Small intestine (tissue), 7 donors: ENCODE data around the gene GAK. TPM values are rescaled to one million over a fixed set of nuclear protein-coding genes. Genes with fewer than 3 reads are reported as not detected.

Experiments
- DNase-seq, 2 donors: peaks; one replicate each; pipeline versions ENCODE4 v3.0.0 to v3.0.0-alpha.2; 2013
- FAIRE-seq: peaks from 2 replicates; lab custom pipeline; 2012; peaks lifted over from hg19 to GRCh38; lab: Jason Lieb, UNC
- H3K27ac ChIP-seq, 3 donors: one replicate each; pipeline ENCODE4 v1.5.1; 2013; ENCODE audit warnings: low read length in 2 of 3, mild to moderate bottlenecking in 2 of 3, control low read depth in 1 of 3, inconsistent platforms in 1 of 3, low read depth in 1 of 3, moderate library complexity in 1 of 3
- H3K27me3 ChIP-seq, 3 donors: one replicate each; pipeline ENCODE4 v1.6.1; 2013; ENCODE audit warnings: low read length in 3 of 3, inconsistent platforms in 1 of 3; ENCODE audit not compliant: control insufficient read depth in 3 of 3, insufficient read depth in 3 of 3
- H3K36me3 ChIP-seq, 3 donors: one replicate each; pipeline ENCODE4 v1.6.1; 2013; ENCODE audit warnings: low read length in 3 of 3, inconsistent platforms in 1 of 3, low read depth in 1 of 3, mild to moderate bottlenecking in 1 of 3, moderate library complexity in 1 of 3; ENCODE audit not compliant: control insufficient read depth in 3 of 3, insufficient read depth in 2 of 3
- H3K4me1 ChIP-seq, 3 donors: one replicate each; pipeline ENCODE4 v1.6.1; 2013; ENCODE audit warnings: low read length in 2 of 3, inconsistent platforms in 1 of 3, low read depth in 1 of 3, mild to moderate bottlenecking in 1 of 3, moderate library complexity in 1 of 3; ENCODE audit not compliant: control insufficient read depth in 3 of 3, insufficient read depth in 2 of 3
- H3K4me3 ChIP-seq, 3 donors: one replicate each; pipeline ENCODE4 v1.5.1; 2013; ENCODE audit warnings: low read length in 3 of 3, control low read depth in 1 of 3, inconsistent platforms in 1 of 3, low read depth in 1 of 3, mild to moderate bottlenecking in 1 of 3, moderate library complexity in 1 of 3
- H3K9me3 ChIP-seq, 2 donors: one replicate each; pipeline ENCODE4 v1.6.1; 2013; ENCODE audit warnings: low read depth in 1 of 2, low read length in 1 of 2; ENCODE audit not compliant: control insufficient read depth in 2 of 2, insufficient read depth in 1 of 2
- WGBS, 3 donors: extraction: QIAGEN DNeasy Blood & Tissue Kit; methylation state at CpG; one replicate each; pipeline ENCODE4 v1.1.7; 2013; 5-methylcytosine and 5-hydroxymethylcytosine counted together
- polyA plus RNA-seq, 4 donors: library from polyadenylated mRNA; stranded (reverse) in 3 of 4; unstranded in 1 of 4; fragments of 200-250 nt in 3 of 4; fragments of 120-200 nt in 1 of 4; gene quantifications; one replicate each; pipeline versions ENCODE4 v1.2.1 to v1.2.3, GENCODE V29; 2013
- donor health status: healthy with polysubstance abuse.
- donor health status: control.
- donor health status: control.
- donor health status: Bipolar disorder and iron deficiency.
- donor health status: healthy.

The GAK gene
- polyA plus RNA-seq, 4 donors: 98.4 to 463 (median 230) TPM

DNA sequence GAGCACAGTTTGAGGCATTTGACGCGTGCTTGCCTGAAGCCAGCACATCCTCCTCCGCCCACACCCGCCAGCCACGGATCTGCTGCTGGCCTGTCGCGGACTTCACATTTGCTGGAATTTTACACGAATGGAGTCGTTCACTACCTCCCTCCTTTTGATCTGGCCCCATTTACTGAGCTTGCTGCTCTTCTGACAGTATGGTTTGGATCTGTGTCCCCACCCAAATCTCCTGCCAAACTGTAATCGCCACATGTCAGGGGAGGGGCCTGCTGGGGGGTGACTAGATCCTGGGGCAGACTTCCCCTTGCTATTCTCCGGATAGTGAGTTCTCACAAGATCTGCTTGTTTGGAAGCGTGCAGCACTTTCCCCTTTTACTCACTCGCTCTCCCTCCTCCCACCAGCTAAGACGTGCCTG, 86.3 kb downstream of the GAK start:
- Histone ChIP-seq H3K4me1 (no peaks in the 10 kb centered on the region), H3K27ac (no peak overlapping the region), H3K9me3 (peaks cover 0 to 5% of the 10 kb centered on the region in 2 donors), H3K4me3 (no peak overlapping the region), H3K27me3 (no peaks in the 10 kb centered on the region), H3K36me3 (peaks cover 9 to 50% (median 15%) of the 10 kb centered on the region in 3 donors)
- 81 to 87% (median 82%) methylated on average over 12 to 14 of the region's 14 CpGs for WGBS, 3 donors
- no peak for FAIRE-seq
- no peak for DNase-seq

DNA sequence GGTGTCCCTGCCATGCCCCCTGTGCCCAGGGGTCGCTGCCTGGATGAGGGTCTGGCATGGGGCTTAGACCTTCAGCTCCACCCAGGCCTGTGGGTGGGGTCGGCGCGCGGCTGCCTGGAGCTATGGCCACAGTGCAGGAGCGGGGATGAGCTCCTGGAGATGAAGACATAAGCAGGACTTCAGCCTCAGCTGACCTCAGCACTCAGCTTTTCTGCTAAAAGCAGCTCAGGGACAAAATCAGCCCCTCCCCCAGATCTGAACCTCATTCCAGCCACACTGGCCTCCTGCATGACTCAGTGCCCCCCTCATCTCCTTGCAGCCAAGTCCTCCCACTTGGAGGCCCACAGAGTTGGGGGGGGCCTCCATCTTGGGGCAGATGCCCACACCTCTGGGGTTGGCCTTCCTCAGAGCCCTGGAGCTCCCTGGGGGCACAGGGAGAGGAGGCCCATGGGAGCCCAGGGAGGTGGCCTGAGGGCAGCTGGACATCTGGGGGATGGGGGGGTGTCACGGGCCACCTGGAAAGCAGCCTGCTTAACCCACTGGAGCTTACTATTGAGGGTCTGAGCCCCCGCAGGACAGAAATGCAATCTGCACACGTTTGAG, 86.8 kb downstream of the GAK start:
- Histone ChIP-seq H3K4me1 (no peaks in the 10 kb centered on the region), H3K27ac (no peak overlapping the region), H3K4me3 (no peak overlapping the region), H3K27me3 (no peaks in the 10 kb centered on the region), H3K9me3 (peaks cover 0 to 5% of the 10 kb centered on the region in 2 donors), H3K36me3 (peaks cover 4 to 45% (median 15%) of the 10 kb centered on the region in 3 donors)
- WGBS, 3 donors: 82 to 87% (median 85%) methylated on average over 9 of the region's 9 CpGs
- FAIRE-seq (no peak), DNase-seq (no peak)

DNA sequence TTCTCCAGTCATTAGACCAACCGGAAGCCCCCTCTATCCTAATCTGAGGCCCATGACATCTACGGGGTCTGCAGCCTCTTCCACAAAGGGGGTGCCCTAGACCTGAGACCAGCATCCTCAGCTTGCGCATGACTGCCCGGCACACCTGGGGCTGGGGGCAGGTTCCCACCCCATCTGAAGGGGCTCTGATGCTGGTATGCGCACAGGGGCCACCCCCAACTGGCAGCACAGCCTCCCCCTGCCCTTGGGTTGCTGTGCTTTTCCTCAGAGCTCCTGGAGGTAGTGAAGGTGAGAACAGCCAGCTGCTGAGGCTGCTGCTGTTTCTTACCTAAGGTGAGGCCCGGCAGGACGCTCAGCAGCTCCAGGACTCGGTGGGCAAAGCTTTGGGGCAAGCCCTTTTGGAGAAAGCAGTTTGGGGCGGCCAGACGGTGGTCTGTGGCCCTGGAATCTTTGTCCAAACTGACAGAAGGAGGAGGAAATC, 87.3 kb downstream of the GAK start:
- Histone ChIP-seq H3K27me3 (no peaks in the 10 kb centered on the region), H3K4me1 (no peaks in the 10 kb centered on the region), H3K4me3 (no peak overlapping the region), H3K27ac (no peak overlapping the region), H3K36me3 (peaks cover 3 to 39% (median 14%) of the 10 kb centered on the region in 3 donors), H3K9me3 (peaks cover 0 to 5% of the 10 kb centered on the region in 2 donors)
- no peak for DNase-seq
- FAIRE-seq: no peak
- 94 to 98% (median 95%) methylated on average over 10 of the region's 10 CpGs for WGBS, 3 donors

DNA sequence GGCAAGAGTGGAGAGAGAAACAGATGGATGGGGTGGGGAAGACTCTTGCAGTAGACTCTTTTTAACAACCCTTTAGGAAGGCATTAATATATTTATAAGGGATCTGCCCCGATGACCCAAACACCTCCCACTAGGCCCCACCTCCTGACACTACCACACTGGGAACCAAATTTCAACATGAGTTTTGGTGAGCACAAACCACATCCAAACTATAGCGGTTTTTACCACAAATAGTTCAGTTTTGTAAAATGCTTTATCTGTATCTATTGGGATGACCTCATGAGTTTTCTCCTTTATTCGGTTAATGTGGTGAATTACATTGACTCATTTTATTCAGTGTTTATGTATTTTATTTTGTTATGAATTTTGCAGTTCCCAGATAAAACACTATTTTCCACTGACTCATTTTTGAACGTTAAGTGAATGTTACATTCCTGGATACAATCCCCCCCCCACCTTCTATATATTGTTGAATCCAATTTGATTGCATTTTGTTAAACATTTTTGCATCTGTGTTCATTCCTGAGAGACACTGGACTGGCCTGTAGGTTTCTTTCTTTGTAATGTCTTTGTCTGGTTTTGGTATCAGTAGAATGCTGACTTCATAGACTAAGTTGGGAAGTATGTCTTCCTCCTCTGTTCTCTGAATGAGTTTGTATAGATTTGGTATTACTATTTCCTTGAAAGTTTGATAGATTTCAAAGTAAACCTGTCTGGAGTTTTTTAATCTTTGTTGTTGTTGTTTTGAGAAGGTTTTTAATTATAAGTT, 92.3 kb downstream of the GAK start:
- H3K4me1 ChIP-seq: peaks cover 0 to 2% (median 0%) of the 10 kb centered on the region in 3 donors
- FAIRE-seq (peak; percentile 62), DNase-seq (no peak)
- H3K27ac ChIP-seq: no peak overlapping the region
- WGBS, 3 donors: 74 to 76% (median 76%) methylated on average over 4 of the region's 4 CpGs
- H3K4me3 ChIP-seq: no peak overlapping the region
- H3K9me3 ChIP-seq: peaks cover 0 to 27% of the 10 kb centered on the region in 2 donors
- peaks cover 0 to 14% (median 0%) of the 10 kb centered on the region in 3 donors for H3K36me3 ChIP-seq
- H3K27me3 ChIP-seq: no peaks in the 10 kb centered on the region

DNA sequence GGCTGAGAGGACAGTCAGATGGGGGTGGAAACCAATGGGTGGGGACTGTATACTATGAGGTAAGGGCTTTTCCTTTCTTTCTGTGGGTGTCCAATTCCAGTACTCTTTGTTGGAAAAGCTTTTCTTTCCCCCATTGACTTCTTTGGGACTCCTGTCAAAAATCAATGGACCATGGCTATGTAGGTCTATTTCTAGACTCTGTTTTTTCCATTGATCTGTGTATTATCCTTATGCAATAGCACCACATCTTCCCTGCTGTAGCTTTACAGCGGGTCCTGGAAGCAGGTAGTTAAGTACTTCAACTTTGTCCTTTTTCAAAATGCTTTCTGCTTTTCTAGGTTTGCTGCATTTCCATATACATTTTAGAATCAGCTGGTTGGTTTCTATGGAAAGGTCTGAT, 94.3 kb downstream of the GAK start:
- peaks cover 0 to 1% (median 0%) of the 10 kb centered on the region in 3 donors for H3K36me3 ChIP-seq
- no peak for FAIRE-seq
- peaks cover 0 to 2% (median 0%) of the 10 kb centered on the region in 3 donors for H3K4me1 ChIP-seq
- H3K27ac ChIP-seq: no peak overlapping the region
- H3K9me3 ChIP-seq: peaks cover 0 to 22% of the 10 kb centered on the region in 2 donors
- no peak overlapping the region for H3K4me3 ChIP-seq
- no peaks in the 10 kb centered on the region for H3K27me3 ChIP-seq
- WGBS, 3 donors: 92 to 97% (median 94%) methylated on average over 1 of the region's 1 CpG
- no peak for DNase-seq

DNA sequence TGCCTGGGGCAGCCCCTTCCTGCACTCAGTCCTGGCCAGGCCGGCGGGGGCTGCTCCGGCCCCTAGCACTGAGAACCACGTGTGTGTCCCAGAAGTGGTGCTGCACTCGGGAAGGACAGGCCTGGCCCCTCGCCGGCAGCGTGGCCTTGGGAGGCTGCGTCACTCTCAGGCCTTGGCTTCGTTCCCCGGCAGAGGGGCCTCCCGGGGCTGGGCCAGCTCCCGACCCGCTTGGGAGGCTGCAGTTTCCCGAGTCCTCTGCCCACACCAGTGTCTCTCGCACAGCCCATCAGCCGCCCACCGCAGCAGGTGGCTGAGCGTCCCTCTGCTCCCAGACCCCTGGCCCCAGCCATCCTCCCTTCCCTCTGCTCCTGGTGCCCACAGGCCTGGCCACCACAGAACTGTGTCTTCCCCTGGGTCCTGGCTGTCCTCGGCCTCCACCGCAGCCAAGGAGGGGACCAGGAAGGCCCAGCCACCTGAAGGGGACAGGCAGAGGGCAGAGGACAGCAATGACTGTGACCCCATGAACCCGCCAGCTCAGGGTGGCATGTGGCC, 95.3 kb downstream of the GAK start:
- Histone ChIP-seq H3K4me3 (no peak overlapping the region), H3K4me1 (peaks cover 0 to 2% (median 0%) of the 10 kb centered on the region in 3 donors), H3K27ac (no peak overlapping the region), H3K9me3 (peaks cover 0 to 23% of the 10 kb centered on the region in 2 donors), H3K36me3 (no peaks in the 10 kb centered on the region), H3K27me3 (no peaks in the 10 kb centered on the region)
- DNase-seq (no peak), FAIRE-seq (no peak)
- 90 to 94% (median 91%) methylated on average over 18 to 22 of the region's 22 CpGs for WGBS, 3 donors

DNA sequence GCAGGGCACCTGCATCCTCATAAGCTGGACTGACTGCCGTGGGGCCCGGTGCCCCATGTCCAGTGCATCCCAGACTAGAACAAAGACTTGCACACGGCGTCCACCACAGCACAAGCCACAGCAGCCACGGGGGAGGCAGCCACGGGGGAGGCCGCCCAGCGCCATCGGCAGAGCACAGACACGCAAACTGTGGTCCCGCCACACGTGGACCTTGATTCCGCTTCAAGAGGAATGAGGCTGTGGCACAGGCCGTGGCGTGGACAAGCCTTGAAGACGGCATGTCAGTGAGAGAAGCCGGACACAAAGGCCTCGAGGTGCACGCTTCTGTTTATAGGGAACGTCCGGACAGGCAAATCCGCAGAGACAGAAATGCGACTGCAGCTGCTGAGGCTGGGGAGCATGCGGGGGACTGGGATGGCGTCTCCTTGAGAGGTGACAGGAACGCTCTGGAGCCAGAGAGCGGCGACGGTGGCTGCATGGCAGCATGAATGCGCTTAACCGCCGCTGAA, 96.1 kb downstream of the GAK start:
- no peaks in the 10 kb centered on the region for H3K27me3 ChIP-seq
- FAIRE-seq (no peak), DNase-seq (no peak)
- 92 to 95% (median 93%) methylated on average over 32 of the region's 32 CpGs for WGBS, 3 donors
- peaks cover 0 to 2% (median 0%) of the 10 kb centered on the region in 3 donors for H3K4me1 ChIP-seq
- H3K4me3 ChIP-seq: no peak overlapping the region
- peaks cover 3 to 31% of the 10 kb centered on the region in 2 donors for H3K9me3 ChIP-seq
- no peaks in the 10 kb centered on the region for H3K36me3 ChIP-seq
- H3K27ac ChIP-seq: no peak overlapping the region
